Measurements from ENCODE around the gene LDB3.

Gene LDB3

DNA sequence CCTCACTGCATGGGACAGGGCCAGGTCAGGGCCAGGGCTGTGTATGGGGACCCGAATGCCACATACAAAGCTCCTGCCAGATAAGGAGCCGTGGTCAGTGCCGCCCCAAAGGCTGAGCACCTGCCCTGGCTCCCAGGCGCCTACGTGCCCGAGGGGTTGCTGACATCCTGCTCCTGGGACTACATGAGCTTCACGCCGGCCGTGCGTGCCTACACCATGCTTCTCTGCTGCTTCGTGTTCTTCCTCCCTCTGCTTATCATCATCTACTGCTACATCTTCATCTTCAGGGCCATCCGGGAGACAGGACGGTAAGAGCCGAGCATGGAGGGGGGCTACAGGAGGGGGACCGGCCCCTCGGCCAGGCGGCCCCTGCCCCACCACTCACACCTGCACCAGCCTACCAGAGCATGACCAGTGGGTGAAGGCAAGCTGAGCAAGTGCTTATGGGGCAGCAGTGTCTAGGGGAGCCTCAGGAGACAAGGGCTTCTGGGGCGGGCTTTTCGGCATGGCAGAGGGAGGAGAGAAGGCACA, 9.1 kb upstream of the LDB3 start:
- H3K36me3 ChIP-seq (ENCODE audit: control insufficient read depth in 2 of 2, insufficient read depth in 2 of 2, low read length in 2 of 2): no peaks in the 10 kb centered on the region
- H3K9me3 ChIP-seq (ENCODE audit: control insufficient read depth in 2 of 2, low read length in 2 of 2): no peaks in the 10 kb centered on the region
- H3K4me3 ChIP-seq (ENCODE audit: low read length in 2 of 2): no peak overlapping the region
- H3K27me3 ChIP-seq (ENCODE audit: control insufficient read depth in 1 of 2, insufficient read depth in 2 of 2, low read length in 2 of 2): no peaks in the 10 kb centered on the region
- peaks cover 14% of the 10 kb centered on the region for H3K4me1 ChIP-seq (ENCODE audit: control insufficient read depth, insufficient read depth, low read length)
- no peak overlapping the region for H3K9ac ChIP-seq (ENCODE audit: low read length in 2 of 2)
- H3K27ac ChIP-seq (ENCODE audit: low read length): no peak overlapping the region

GRCh38 chr10:86659721-86660453, 8.4 kb upstream of the LDB3 start:
- Histone ChIP-seq H3K4me3 (ENCODE audit: low read length in 2 of 2) (no peak overlapping the region), H3K27me3 (ENCODE audit: control insufficient read depth in 1 of 2, insufficient read depth in 2 of 2, low read length in 2 of 2) (no peaks in the 10 kb centered on the region), H3K9me3 (ENCODE audit: control insufficient read depth in 2 of 2, low read length in 2 of 2) (no peaks in the 10 kb centered on the region), H3K9ac (ENCODE audit: low read length in 2 of 2) (no peak overlapping the region), H3K27ac (ENCODE audit: low read length) (no peak overlapping the region), H3K4me1 (ENCODE audit: control insufficient read depth, insufficient read depth, low read length) (peaks cover 20% of the 10 kb centered on the region), H3K36me3 (ENCODE audit: control insufficient read depth in 2 of 2, insufficient read depth in 2 of 2, low read length in 2 of 2) (no peaks in the 10 kb centered on the region)

GRCh38 chr10:86661161-86662025, 6.9 kb upstream of the LDB3 start:
- Histone ChIP-seq H3K36me3 (ENCODE audit: control insufficient read depth in 2 of 2, insufficient read depth in 2 of 2, low read length in 2 of 2) (no peaks in the 10 kb centered on the region), H3K4me3 (ENCODE audit: low read length in 2 of 2) (no peak overlapping the region), H3K9ac (ENCODE audit: low read length in 2 of 2) (no peak overlapping the region), H3K9me3 (ENCODE audit: control insufficient read depth in 2 of 2, low read length in 2 of 2) (no peaks in the 10 kb centered on the region), H3K27me3 (ENCODE audit: control insufficient read depth in 1 of 2, insufficient read depth in 2 of 2, low read length in 2 of 2) (no peaks in the 10 kb centered on the region), H3K4me1 (ENCODE audit: control insufficient read depth, insufficient read depth, low read length) (peaks cover 28% of the 10 kb centered on the region), H3K27ac (ENCODE audit: low read length) (no peak overlapping the region)

DNA sequence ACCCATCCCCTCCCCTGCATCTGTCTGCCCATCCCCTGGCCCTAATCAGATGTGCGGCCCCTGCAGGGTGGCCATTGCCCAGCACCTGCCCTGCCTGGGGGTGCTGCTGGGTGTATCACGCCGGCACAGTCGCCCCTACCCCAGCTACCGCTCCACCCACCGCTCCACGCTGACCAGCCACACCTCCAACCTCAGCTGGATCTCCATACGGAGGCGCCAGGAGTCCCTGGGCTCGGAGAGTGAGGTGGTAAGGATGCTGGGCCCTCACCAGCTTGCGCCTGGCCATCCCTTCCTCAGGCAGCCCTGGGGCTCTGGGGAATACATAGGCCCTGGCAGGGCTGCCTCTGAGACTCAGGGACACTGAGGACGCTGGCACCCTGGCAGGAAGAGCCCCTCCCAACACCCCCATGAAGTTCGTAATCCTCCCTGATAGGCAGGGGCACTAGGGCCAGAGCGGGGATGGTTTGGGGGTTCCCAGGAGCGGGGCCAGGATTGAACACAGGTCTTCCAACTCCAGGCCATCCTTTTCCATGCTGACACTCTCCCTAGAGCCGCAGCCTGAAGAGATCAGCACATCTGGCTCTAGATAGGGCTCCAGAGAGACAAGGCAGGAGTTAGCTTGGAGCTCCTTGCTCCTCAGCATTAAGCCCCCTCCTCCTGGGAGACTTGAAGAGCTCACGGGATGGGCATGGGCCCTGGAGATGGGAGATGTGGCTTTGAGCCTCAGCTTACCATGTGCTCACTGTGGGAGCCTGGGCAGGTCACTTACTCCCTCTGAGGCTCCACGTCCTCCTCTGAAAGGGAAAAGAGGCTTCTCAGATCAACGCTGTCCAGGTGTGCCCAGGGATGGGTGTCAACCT, 5.9 kb upstream of the LDB3 start:
- Histone ChIP-seq H3K9me3 (ENCODE audit: control insufficient read depth in 2 of 2, low read length in 2 of 2) (no peaks in the 10 kb centered on the region), H3K27me3 (ENCODE audit: control insufficient read depth in 1 of 2, insufficient read depth in 2 of 2, low read length in 2 of 2) (no peaks in the 10 kb centered on the region), H3K4me3 (ENCODE audit: low read length in 2 of 2) (no peak overlapping the region), H3K27ac (ENCODE audit: low read length) (no peak overlapping the region), H3K4me1 (ENCODE audit: control insufficient read depth, insufficient read depth, low read length) (peaks cover 34% of the 10 kb centered on the region), H3K9ac (ENCODE audit: low read length in 2 of 2) (no peak overlapping the region), H3K36me3 (ENCODE audit: control insufficient read depth in 2 of 2, insufficient read depth in 2 of 2, low read length in 2 of 2) (no peaks in the 10 kb centered on the region)

- no peak overlapping the region for H3K4me3 ChIP-seq (ENCODE audit: low read length in 2 of 2)
- peaks cover 40% of the 10 kb centered on the region for H3K4me1 ChIP-seq (ENCODE audit: control insufficient read depth, insufficient read depth, low read length)
- H3K27me3 ChIP-seq (ENCODE audit: control insufficient read depth in 1 of 2, insufficient read depth in 2 of 2, low read length in 2 of 2): no peaks in the 10 kb centered on the region
- H3K36me3 ChIP-seq (ENCODE audit: control insufficient read depth in 2 of 2, insufficient read depth in 2 of 2, low read length in 2 of 2): no peaks in the 10 kb centered on the region
- H3K9me3 ChIP-seq (ENCODE audit: control insufficient read depth in 2 of 2, low read length in 2 of 2): no peaks in the 10 kb centered on the region
- H3K27ac ChIP-seq (ENCODE audit: low read length): no peak overlapping the region
- H3K9ac ChIP-seq (ENCODE audit: low read length in 2 of 2): no peak overlapping the region
Observed at GRCh38 chr10:86663046-86663345, 5.3 kb upstream of the LDB3 start.

GRCh38 chr10:86663576-86664339, 4.6 kb upstream of the LDB3 start:
- Histone ChIP-seq H3K9me3 (ENCODE audit: control insufficient read depth in 2 of 2, low read length in 2 of 2) (no peaks in the 10 kb centered on the region), H3K27me3 (ENCODE audit: control insufficient read depth in 1 of 2, insufficient read depth in 2 of 2, low read length in 2 of 2) (no peaks in the 10 kb centered on the region), H3K4me3 (ENCODE audit: low read length in 2 of 2) (no peak overlapping the region), H3K27ac (ENCODE audit: low read length) (peak overlapping the region; percentile 60), H3K4me1 (ENCODE audit: control insufficient read depth, insufficient read depth, low read length) (peaks cover 43% of the 10 kb centered on the region), H3K9ac (ENCODE audit: low read length in 2 of 2) (no peak overlapping the region), H3K36me3 (ENCODE audit: control insufficient read depth in 2 of 2, insufficient read depth in 2 of 2, low read length in 2 of 2) (no peaks in the 10 kb centered on the region)

- H3K9ac ChIP-seq (ENCODE audit: low read length in 2 of 2): peak overlapping the region in 1 of 2 donors; percentile 47
- H3K4me1 ChIP-seq (ENCODE audit: control insufficient read depth, insufficient read depth, low read length): peaks cover 51% of the 10 kb centered on the region
- H3K4me3 ChIP-seq (ENCODE audit: low read length in 2 of 2): no peak overlapping the region
- H3K36me3 ChIP-seq (ENCODE audit: control insufficient read depth in 2 of 2, insufficient read depth in 2 of 2, low read length in 2 of 2): no peaks in the 10 kb centered on the region
- H3K27ac ChIP-seq (ENCODE audit: low read length): peak overlapping the region; percentile 60
- H3K27me3 ChIP-seq (ENCODE audit: control insufficient read depth in 1 of 2, insufficient read depth in 2 of 2, low read length in 2 of 2): no peaks in the 10 kb centered on the region
- no peaks in the 10 kb centered on the region for H3K9me3 ChIP-seq (ENCODE audit: control insufficient read depth in 2 of 2, low read length in 2 of 2)
Observed at GRCh38 chr10:86664341-86665217, 3.7 kb upstream of the LDB3 start.

DNA sequence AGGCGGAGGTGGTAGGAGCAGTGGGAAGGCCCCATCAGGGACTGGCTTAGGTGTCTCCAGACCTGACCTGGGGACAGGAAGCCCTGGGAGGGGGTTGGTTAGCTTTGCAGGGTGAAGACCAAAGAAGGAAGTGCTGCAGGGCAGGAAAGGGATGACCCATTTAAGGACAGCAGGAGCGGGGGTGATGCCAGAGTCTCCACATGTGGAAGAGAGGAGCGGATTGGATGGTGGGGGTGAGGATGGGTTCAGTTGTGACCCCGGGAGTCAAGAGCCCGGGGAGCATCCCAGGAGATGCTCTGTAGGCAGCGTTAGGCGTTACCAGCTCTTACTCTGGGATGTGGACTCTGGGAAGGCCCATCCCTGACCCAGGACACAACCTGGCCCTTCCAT, 3.1 kb upstream of the LDB3 start:
- Histone ChIP-seq H3K4me3 (ENCODE audit: low read length in 2 of 2) (no peak overlapping the region), H3K4me1 (ENCODE audit: control insufficient read depth, insufficient read depth, low read length) (peaks cover 56% of the 10 kb centered on the region), H3K27ac (ENCODE audit: low read length) (peak overlapping the region; percentile 97), H3K9ac (ENCODE audit: low read length in 2 of 2) (no peak overlapping the region), H3K27me3 (ENCODE audit: control insufficient read depth in 1 of 2, insufficient read depth in 2 of 2, low read length in 2 of 2) (no peaks in the 10 kb centered on the region), H3K36me3 (ENCODE audit: control insufficient read depth in 2 of 2, insufficient read depth in 2 of 2, low read length in 2 of 2) (no peaks in the 10 kb centered on the region), H3K9me3 (ENCODE audit: control insufficient read depth in 2 of 2, low read length in 2 of 2) (no peaks in the 10 kb centered on the region)

DNA sequence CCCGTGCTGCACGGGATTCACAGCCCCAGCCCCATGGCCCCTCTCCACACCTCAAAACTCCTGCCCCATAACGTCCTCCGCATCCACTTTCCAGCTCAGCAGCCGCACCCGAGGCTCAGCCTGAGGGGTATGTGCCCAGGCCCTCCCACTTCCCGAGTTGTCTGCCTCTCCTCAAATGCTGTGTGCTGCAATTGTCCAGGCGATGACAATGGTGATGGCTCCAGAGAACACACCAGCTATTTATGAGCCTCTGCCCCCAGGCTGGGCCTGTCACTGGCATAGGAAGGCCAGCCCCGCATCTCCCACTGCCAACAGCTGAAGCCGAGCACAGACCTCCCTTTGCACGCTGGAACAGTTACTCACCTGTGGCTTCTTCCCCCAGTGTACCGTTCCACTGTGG, 2.4 kb upstream of the LDB3 start:
- no peak overlapping the region for H3K9ac ChIP-seq (ENCODE audit: low read length in 2 of 2)
- H3K4me3 ChIP-seq (ENCODE audit: low read length in 2 of 2): no peak overlapping the region
- H3K4me1 ChIP-seq (ENCODE audit: control insufficient read depth, insufficient read depth, low read length): peaks cover 62% of the 10 kb centered on the region

More for the DNA sequence above, 2.4 kb upstream of the LDB3 start:
- Histone ChIP-seq H3K36me3 (ENCODE audit: control insufficient read depth in 2 of 2, insufficient read depth in 2 of 2, low read length in 2 of 2) (no peaks in the 10 kb centered on the region), H3K9me3 (ENCODE audit: control insufficient read depth in 2 of 2, low read length in 2 of 2) (no peaks in the 10 kb centered on the region), H3K27me3 (ENCODE audit: control insufficient read depth in 1 of 2, insufficient read depth in 2 of 2, low read length in 2 of 2) (no peaks in the 10 kb centered on the region), H3K27ac (ENCODE audit: low read length) (peak overlapping the region; percentile 97)

All from stomach smooth muscle (tissue), 2 donors.